Measurements from ENCODE around the gene MICAL2. TPM values are rescaled to one million over a fixed set of nuclear protein-coding genes. Genes with fewer than 3 reads are reported as not detected.

MICAL2 gene
- total RNA-seq, 1 experiment from 2014 or later, result 247 TPM

DNA sequence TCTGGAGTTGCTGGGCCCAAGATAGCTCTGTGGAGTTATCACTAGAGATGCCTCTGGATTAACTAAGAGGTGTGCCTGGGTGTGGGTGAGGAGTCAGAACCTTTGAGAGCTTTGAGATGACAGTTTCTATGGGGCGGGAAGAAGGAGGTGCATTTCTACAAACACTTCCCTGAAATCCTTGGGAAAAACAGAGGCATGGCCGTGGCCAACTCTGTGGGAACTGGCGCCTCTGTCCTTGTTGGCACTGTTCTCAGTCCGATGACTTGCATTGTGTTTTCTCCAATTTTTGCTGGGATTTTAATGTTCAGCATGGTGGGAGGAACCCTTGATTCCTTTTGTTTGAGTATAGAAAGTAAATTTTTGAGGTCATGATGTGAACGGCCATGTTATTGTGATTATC, 151.2 kb downstream of the MICAL2 start:
- peaks cover 51% of the 10 kb centered on the region for H3K4me1 Mint-ChIP-seq (ENCODE audit: low read depth, unreplicated experiment)
- no peaks in the 10 kb centered on the region for H3K27me3 Mint-ChIP-seq (ENCODE audit: insufficient read depth, unreplicated experiment)
- H3K4me1 ChIP-seq, result peaks cover 52% of the 10 kb centered on the region
- TF ChIP-seq, protein P1, sequence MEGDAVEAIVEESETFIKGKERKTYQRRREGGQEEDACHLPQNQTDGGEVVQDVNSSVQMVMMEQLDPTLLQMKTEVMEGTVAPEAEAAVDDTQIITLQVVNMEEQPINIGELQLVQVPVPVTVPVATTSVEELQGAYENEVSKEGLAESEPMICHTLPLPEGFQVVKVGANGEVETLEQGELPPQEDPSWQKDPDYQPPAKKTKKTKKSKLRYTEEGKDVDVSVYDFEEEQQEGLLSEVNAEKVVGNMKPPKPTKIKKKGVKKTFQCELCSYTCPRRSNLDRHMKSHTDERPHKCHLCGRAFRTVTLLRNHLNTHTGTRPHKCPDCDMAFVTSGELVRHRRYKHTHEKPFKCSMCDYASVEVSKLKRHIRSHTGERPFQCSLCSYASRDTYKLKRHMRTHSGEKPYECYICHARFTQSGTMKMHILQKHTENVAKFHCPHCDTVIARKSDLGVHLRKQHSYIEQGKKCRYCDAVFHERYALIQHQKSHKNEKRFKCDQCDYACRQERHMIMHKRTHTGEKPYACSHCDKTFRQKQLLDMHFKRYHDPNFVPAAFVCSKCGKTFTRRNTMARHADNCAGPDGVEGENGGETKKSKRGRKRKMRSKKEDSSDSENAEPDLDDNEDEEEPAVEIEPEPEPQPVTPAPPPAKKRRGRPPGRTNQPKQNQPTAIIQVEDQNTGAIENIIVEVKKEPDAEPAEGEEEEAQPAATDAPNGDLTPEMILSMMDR (IDR thresholded peaks at IDR 0.05; ENCODE audit: insufficient read depth in 1 of 2, low read depth in 1 of 2, low read length in 1 of 2, severe bottlenecking in 1 of 2, unreplicated experiment in 1 of 2), result no peak
- intact Hi-C loops (cut with micrococcal nuclease; ENCODE audit: unreplicated experiment), result no loop called here
- peak overlapping the region; percentile 53 for H3K27ac Mint-ChIP-seq (ENCODE audit: unreplicated experiment)
- ChIA-PET POLR2A (no interaction called here), CTCF (no interaction called here)
- BruUV-seq (replicated peaks), result no TSS peak
- DNase-seq, result no peak
- no peaks in the 10 kb centered on the region for H3K27me3 ChIP-seq (replicated peaks; ENCODE audit: control insufficient read depth, insufficient read depth, low read length)
- no peak overlapping the region for H3K4me3 Mint-ChIP-seq (ENCODE audit: unreplicated experiment)
- no peaks in the 10 kb centered on the region for H3K9me3 ChIP-seq
- peaks cover 68% of the 10 kb centered on the region for H3K36me3 Mint-ChIP-seq (ENCODE audit: insufficient read depth, unreplicated experiment)
- no peak overlapping the region for H3K4me3 ChIP-seq (ENCODE audit: low read depth, low read length)
- H3K9me3 Mint-ChIP-seq (ENCODE audit: unreplicated experiment), result no peaks in the 10 kb centered on the region
- peaks cover 9% of the 10 kb centered on the region; the same call in 1 of the 2 replicates for H3K36me3 ChIP-seq (ENCODE audit: control insufficient read depth, insufficient read depth, low read length)

DNA sequence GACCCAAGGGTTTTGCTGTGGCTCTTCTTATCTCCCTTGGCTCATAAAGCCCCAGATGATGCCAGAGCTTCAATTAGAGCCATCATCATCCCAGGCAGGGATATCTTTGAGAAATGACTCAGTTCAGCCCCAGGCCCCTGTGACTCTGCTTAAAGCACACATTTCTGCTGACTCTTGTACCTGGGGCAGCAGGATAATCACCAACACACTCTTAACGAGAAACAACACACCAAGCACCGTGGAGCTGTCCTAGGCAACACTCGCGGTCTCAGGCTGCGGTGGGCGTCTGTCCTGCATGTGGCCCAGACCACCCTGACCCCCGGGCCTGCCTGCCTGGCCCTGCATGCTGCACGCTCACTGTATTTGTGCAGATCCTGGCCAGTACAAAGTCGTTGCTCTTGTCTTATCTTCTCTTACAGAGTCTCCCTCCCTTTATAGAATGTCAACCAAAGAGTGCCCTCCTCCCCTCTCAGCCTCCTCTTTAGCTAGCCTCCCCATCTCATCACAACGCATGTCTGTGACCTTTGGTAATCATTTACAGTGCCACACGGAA, 152.8 kb downstream of the MICAL2 start:
- H3K4me1 Mint-ChIP-seq (ENCODE audit: low read depth, unreplicated experiment), result peaks cover 40% of the 10 kb centered on the region
- BruUV-seq (replicated peaks), result no TSS peak
- Histone ChIP-seq H3K9me3 (no peaks in the 10 kb centered on the region), H3K4me1 (peaks cover 35% of the 10 kb centered on the region), H3K4me3 (ENCODE audit: low read depth, low read length) (no peak overlapping the region), H3K27me3 (replicated peaks; ENCODE audit: control insufficient read depth, insufficient read depth, low read length) (no peaks in the 10 kb centered on the region), H3K36me3 (ENCODE audit: control insufficient read depth, insufficient read depth, low read length) (peaks cover 9% of the 10 kb centered on the region; the same call in 1 of the 2 replicates)
- H3K27me3 Mint-ChIP-seq (ENCODE audit: insufficient read depth, unreplicated experiment), result no peaks in the 10 kb centered on the region
- H3K4me3 Mint-ChIP-seq (ENCODE audit: unreplicated experiment), result no peak overlapping the region
- intact Hi-C loops (cut with micrococcal nuclease; ENCODE audit: unreplicated experiment), result no loop called here
- DNase-seq, result no peak
- CTCF ChIA-PET, result interaction anchor here (0.6 to 0.7 kb wide), 3 partner anchors 15 to 381 kb away, joined by 3 read pairs; no protein-coding TSS in a partner anchor
- H3K9me3 Mint-ChIP-seq (ENCODE audit: unreplicated experiment), result no peaks in the 10 kb centered on the region
- peak overlapping the region; percentile 20 for H3K27ac Mint-ChIP-seq (ENCODE audit: unreplicated experiment)
- TF ChIP-seq, protein P1 (IDR thresholded peaks at IDR 0.05; ENCODE audit: insufficient read depth in 1 of 2, low read depth in 1 of 2, low read length in 1 of 2, severe bottlenecking in 1 of 2, unreplicated experiment in 1 of 2), result no peak
- H3K36me3 Mint-ChIP-seq (ENCODE audit: insufficient read depth, unreplicated experiment), result peaks cover 58% of the 10 kb centered on the region
- POLR2A ChIA-PET, result no interaction called here

DNA sequence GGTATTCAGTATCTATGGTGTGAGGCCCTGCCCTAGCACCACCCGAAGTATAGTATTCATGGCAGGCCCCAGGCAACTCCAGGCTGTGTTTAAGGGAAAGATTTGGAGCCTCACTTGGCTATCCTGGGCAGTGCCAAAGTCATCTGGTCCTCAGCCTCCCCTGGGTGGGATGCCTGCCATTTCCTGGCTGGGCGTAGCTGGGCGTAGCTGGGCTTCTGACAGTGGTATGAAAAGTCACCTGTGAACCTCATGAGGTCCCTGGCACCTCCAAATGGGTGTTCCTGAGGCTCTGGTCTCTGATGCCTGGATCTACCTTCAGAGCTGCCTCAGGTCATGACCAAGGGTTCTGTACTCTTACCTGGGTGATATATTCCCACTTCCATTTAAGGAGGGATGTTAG, 154.0 kb downstream of the MICAL2 start:
- Histone ChIP-seq H3K4me1 (peaks cover 28% of the 10 kb centered on the region), H3K9me3 (no peaks in the 10 kb centered on the region), H3K4me3 (ENCODE audit: low read depth, low read length) (no peak overlapping the region), H3K36me3 (ENCODE audit: control insufficient read depth, insufficient read depth, low read length) (peaks cover 6% of the 10 kb centered on the region; the same call in 1 of the 2 replicates), H3K27me3 (replicated peaks; ENCODE audit: control insufficient read depth, insufficient read depth, low read length) (no peaks in the 10 kb centered on the region)
- no TSS peak for BruUV-seq (replicated peaks)
- intact Hi-C loops (cut with micrococcal nuclease; ENCODE audit: unreplicated experiment), result no loop called here
- CTCF ChIA-PET, result no interaction called here
- H3K4me1 Mint-ChIP-seq (ENCODE audit: low read depth, unreplicated experiment), result peaks cover 28% of the 10 kb centered on the region
- H3K36me3 Mint-ChIP-seq (ENCODE audit: insufficient read depth, unreplicated experiment), result peaks cover 47% of the 10 kb centered on the region
- H3K27me3 Mint-ChIP-seq (ENCODE audit: insufficient read depth, unreplicated experiment), result no peaks in the 10 kb centered on the region
- H3K9me3 Mint-ChIP-seq (ENCODE audit: unreplicated experiment), result no peaks in the 10 kb centered on the region
- POLR2A ChIA-PET, result no interaction called here
- no peak overlapping the region for H3K27ac Mint-ChIP-seq (ENCODE audit: unreplicated experiment)
- H3K4me3 Mint-ChIP-seq (ENCODE audit: unreplicated experiment), result no peak overlapping the region
- TF ChIP-seq, protein P1 (IDR thresholded peaks at IDR 0.05; ENCODE audit: insufficient read depth in 1 of 2, low read depth in 1 of 2, low read length in 1 of 2, severe bottlenecking in 1 of 2, unreplicated experiment in 1 of 2), result no peak
- DNase-seq, result no peak

Measured in Caco-2 (cell line).